Endometrium (tissue), 2 donors: ENCODE data around the gene KLK5.
"Not testable (repeated sequence)": the region's sequence is repeated elsewhere in the genome, so short reads cannot be mapped to it uniquely, and the experiment has no call there.

Source experiments
- FAIRE-seq: peaks from 2 replicates; lab custom pipeline; 2012; peaks lifted over from hg19 to GRCh38; lab: Jason Lieb, UNC
- donor health status: control.
- donor health status: control.

The KLK5 gene

DNA sequence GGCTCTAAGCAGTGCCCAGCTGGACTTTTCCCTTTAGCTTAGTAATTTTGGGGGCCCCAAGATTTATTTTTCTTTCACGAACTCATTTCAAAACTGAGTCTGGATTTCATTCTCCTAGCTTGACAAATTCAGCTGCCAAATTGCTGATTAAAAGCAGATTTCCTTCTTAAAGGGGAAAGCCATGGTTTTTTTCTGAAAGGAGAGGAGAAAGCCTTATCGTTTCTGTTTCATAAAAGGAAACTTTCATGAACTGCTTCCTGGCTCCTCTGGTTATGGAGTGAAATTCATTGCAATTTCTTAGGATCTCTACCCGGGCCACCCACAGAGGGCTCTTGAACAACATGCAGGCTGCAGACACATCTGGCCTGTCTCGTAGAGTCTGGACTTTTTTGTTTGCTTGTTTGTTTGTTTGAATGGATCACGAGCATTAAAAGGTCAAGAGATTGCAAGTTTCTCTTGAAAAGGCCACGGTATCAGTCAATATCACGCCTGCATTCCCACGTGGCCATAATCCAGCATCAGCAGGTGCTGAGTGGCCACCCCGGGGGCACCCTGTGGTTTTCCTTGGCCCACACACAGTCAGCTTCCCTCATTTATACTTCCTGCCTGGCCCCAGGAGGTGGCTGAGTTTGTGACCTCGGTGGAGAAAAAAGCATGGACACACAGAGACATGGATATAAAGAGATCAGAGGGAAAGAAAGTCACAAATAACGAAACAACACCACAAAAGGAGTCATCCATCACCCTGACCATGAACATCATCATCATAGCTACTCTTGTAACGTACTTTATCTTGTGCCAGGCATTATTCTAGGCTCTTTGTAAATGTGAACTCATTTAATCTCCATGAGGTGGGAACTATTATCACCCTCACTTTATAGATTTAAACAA is 31.2 kb downstream of the KLK5 start:
- peak; percentile 90 for FAIRE-seq

GRCh38 chr19:50916069-50916468 is 36.8 kb downstream of the KLK5 start:
- FAIRE-seq = no peak

GRCh38 chr19:50912727-50913716 is 39.8 kb downstream of the KLK5 start:
- no peak for FAIRE-seq

GRCh38 chr19:50912102-50912599 is 40.7 kb downstream of the KLK5 start:
- FAIRE-seq = no peak

GRCh38 chr19:50911206-50912101 is 41.4 kb downstream of the KLK5 start, which contains the start of gene KLK4:
Gene KLK4, minus strand, starts transcription at chr19:50911395. Its CDS starts 657 bp downstream, at chr19:50910738.
- no peak for FAIRE-seq

DNA sequence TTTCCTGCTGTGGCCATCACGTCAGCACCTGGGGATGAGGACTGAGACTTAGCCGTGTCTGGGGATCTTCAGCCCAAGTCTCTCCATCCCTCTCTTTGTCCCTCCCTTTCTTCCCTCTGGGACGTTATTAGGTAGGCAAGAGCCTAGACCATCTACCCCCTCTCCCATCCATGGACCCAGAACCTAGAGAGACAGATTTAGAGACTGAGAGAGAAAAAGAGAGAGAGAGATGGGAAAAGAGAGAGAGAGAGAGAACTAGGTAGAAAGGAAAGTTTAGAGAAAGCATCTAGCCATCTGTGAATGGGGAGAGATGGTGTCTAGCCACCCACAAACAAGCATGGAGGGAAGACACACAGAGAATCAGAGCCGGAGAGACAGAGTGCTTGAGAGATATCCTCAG is 42.1 kb downstream of the KLK5 start:
- FAIRE-seq = no peak

DNA sequence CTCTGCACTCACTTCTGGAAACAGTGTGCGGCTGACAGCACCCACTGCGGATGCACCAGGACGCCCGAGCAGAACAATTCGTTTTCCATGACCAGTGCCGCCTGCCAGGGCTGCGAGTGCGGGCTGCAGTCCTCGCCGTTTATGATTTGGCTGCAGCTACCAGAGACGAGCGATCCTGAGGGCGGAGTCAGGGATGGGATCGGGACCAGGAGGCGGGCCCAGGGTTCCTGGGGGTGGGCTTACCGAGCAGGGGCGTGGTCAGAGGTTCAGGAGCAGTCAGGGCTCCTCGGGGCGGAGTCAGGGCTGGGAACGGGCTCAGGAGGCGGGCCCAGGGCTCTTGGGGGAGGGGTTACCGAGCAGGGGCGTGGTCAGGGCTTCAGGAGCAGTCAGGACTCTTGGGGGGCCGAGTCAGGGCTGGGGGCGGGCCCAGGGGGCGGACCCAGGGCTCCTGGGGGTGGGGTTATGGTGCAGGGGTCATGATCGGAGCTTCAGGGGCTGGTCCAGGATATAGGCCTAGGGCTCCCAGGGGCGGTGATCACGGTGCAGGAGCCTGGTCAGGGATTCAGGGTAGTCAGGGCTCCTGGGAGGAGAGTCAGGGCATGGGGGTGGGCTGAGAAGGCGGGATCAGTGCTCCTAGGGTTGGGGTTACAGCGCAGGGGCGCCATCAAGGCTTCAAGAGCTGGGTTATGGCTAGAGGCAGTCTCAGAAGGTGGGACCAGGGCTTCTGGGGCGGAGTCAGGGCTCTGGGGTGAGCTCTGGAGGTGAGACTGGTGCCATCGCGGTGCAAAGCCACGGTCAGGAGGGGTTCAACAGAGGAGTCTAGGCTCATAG is 43.4 kb downstream of the KLK5 start:
- FAIRE-seq = no peak

DNA sequence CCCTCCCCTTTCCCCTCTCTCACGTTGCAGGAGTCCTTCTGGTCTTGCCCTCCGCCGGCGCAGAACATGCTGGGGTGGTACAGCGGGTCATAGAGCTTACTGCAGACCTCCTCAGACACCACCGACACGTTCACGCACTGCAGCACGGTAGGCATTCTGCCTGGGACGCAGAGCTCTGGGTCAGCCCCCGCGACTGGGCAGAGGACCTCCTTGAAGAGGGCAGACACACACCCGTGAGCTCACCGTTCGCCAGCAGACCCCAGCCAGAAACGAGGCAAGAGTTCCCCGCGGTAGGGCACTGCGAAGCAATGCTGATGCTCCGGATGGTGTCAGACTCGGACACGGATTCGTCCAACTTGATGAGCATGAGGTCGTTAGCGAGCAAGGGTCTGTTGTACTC is 44.5 kb downstream of the KLK5 start:
- no peak for FAIRE-seq

DNA sequence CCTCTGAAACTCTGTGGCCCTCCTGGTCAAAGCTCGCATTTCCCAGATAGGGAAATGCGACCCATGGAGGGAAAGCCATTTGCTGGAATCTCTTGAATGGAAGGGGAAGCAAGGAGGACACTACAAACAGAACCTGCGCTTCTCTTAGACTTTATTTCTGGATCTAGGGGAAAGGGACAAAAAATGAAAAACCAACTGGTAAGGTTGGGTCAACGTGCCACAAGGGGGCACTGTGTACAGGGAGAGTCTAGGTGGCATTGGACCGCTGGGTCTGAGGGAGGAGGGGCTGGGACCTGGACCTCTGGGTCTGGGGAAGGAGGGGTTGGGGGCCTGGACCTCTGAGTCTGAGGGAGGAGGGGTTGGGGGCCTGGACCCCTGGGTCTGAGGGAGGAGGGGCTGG is 46.6 kb downstream of the KLK5 start:
- FAIRE-seq = no peak

DNA sequence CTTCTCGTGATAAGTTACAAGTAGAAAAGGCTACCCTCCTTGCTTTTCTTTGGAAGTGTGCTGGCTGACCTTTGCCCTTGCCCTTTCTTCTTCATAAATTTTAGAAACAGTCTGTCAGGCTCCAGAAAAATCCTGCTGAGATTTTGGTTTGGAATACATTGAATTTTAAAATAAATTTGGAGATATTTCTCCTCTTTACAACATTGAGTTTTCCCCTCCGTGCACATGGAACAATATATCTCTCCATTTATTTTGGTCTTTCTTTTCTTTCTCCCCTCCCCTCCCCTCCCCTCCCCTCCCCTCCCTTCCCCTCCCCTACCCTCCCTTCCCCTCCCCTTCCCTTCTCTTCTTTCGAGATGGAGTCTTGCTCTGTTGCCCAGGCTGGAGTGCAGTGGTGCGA is 50.2 kb downstream of the KLK5 start:
- no peak for FAIRE-seq

GRCh38 chr19:50899569-50899968 is 53.3 kb downstream of the KLK5 start:
- FAIRE-seq = no peak

DNA sequence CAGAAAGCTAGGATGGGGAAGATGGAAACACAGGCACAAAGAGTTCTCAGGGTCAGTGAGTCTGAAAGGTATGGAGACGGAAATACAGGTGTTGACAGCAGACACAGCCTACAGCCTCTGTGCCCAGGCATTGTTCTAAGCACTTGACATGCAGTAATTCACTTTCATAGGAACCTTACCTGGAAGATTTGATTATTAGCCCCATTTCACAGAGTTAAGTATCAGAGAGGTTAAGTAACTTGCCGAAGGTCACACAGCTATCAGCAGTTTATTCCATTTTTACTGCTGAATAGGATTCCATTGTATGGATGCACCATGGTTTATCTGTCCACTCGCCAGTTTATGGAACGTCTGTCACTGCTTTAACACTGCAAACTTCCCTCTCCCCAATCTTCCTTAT is 54.8 kb downstream of the KLK5 start:
- FAIRE-seq = no peak

DNA sequence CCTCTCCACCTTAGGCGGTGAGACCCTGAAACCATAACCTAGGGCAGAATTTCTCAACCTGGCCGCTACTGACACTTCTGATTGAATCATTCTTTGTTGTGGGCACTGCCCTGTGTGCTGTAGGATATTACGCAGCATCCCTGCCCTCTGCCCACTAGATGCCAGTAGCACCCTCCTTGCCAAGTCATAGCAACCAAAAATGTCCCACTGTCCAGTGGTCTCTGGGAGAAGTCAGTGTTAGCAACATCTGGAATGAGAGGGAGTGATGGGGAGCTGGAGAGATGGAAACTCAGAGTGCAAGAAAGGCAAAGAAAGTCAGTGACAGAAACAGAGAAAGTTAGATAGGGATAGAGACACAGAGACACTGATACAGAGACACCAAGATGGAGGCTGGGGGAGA is 55.2 kb downstream of the KLK5 start:
- no peak for FAIRE-seq

DNA sequence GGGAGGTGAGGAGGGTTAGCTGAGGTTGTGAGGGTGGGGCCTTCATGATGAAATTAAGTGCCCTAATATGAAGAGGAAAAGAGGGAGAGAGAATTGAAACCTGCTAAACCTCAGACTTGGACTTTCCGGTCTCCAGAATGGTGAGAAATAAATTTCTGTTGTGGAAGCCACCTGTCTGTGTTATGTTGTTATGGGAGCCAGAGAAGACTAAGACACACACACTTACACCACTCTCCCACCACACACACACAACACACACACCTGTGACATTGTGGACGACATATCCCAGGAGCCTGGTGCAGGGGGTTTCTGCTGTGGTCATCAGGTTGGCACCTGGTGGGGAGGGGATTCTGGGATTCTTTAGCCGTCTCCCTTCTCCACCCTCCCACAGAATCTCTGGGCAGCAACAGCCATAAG is 55.6 kb downstream of the KLK5 start:
- FAIRE-seq = no peak

- no peak for FAIRE-seq
These were observed 56.1 kb downstream of the KLK5 start for GRCh38 chr19:50896591-50897190.

- FAIRE-seq = not testable (repeated sequence)
These were observed 56.7 kb downstream of the KLK5 start for GRCh38 chr19:50896089-50896590.

GRCh38 chr19:50894478-50895356 is 58.1 kb downstream of the KLK5 start:
- FAIRE-seq = no peak
